ENCODE measurements around the gene MTERF1. TPM values are rescaled to one million over a fixed set of nuclear protein-coding genes. Genes with fewer than 3 reads are reported as not detected.
"Not testable (repeated sequence)": the region's sequence is repeated elsewhere in the genome, so short reads cannot be mapped to it uniquely, and the experiment has no call there.

Gene MTERF1
- total RNA-seq, 2 experiments from 2014 or later = 15.4 to 15.6 TPM

DNA sequence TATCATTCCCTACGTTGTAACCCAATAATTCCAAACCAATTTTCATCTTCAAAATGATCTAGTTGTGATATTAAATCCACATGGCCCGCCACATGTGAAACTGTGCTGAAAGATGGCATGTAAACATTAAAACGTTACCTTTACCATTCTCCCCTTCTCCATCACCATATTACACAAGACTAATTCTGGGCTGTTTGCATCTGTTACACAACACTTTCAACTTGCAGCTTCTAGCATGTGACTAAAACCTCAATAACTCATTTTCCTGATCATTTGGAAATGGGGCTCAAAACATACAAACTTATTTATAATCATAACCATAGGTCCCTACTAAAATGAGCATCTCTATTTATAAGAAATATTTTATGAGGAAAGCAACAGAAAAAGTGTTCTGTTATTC is 4.7 kb downstream of the MTERF1 start:
- H3K36me3 Mint-ChIP-seq (ENCODE audit: low read depth) = peaks cover 53% of the 10 kb centered on the region
- DNase-seq = no peak
- CTCF ChIA-PET = interaction anchor here (1.4 kb wide), 1 partner anchor 571 kb away, joined by 4 read pairs; no protein-coding TSS in a partner anchor
- no peaks in the 10 kb centered on the region for H3K27me3 Mint-ChIP-seq
- POLR2A ChIA-PET = interaction anchor here (1.0 kb wide), 1 partner anchor 11 kb away, joined by 3 read pairs; no protein-coding TSS in a partner anchor
- H3K4me1 Mint-ChIP-seq = peaks cover 26% of the 10 kb centered on the region
- H3K4me3 Mint-ChIP-seq = no peak overlapping the region
- H3K9me3 Mint-ChIP-seq = no peaks in the 10 kb centered on the region
- H3K27ac Mint-ChIP-seq = no peak overlapping the region

DNA sequence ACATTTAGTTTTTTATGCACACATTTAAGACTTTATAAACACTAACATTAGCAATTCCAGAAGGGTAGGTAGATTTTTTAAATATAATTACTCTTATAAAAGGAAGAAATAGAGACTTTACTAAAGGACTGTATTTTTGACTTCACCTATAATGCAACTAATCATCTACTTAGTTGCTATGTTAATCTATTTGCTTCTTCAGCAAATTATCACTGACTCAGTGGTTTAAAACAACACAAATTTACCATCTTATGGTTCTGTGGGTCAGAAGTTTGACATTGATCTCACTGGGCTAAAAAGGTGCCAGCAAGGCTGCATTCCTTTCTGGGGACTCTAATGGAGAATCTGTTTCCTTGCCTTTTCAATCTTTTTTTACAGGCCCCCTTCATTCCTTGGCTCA is 7.6 kb downstream of the MTERF1 start:
- no peak overlapping the region for H3K4me3 Mint-ChIP-seq
- H3K36me3 Mint-ChIP-seq (ENCODE audit: low read depth) = peaks cover 45% of the 10 kb centered on the region
- peaks cover 7% of the 10 kb centered on the region for H3K4me1 Mint-ChIP-seq
- ChIA-PET CTCF (interaction anchor here (1.0 kb wide), 1 partner anchor 8 kb away, joined by 6 read pairs; the partner anchor contains the start of gene MTERF1), POLR2A (no interaction called here)
- H3K27me3 Mint-ChIP-seq = no peaks in the 10 kb centered on the region
- H3K9me3 Mint-ChIP-seq = no peaks in the 10 kb centered on the region
- no peak overlapping the region for H3K27ac Mint-ChIP-seq
- DNase-seq = no peak

DNA sequence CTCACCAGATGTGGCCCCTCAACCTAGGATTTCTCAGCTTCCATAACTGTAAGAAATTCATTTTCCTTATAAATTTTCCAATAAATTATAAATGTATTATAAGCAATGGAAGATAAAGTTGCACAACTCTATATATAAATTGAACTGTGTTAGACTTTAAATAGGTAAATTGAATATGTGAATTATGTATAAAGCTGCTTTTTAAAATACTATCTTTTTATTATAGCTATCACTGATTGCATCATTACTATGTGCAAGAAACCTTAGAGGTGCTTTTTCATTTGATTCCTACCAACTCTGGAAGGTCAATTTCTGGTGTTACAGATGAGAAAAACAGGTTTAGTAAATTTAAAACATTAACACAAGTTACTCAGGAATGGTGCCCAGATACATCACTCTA is 8.4 kb downstream of the MTERF1 start:
- no peaks in the 10 kb centered on the region for H3K9me3 Mint-ChIP-seq
- H3K36me3 Mint-ChIP-seq (ENCODE audit: low read depth) = peaks cover 37% of the 10 kb centered on the region
- no peak for DNase-seq
- no peak overlapping the region for H3K4me3 Mint-ChIP-seq
- CTCF ChIA-PET = interaction anchor here (1.0 kb wide), 1 partner anchor 8 kb away, joined by 6 read pairs; the partner anchor contains the start of gene MTERF1
- no peaks in the 10 kb centered on the region for H3K27me3 Mint-ChIP-seq
- H3K4me1 Mint-ChIP-seq = no peaks in the 10 kb centered on the region
- POLR2A ChIA-PET = no interaction called here
- H3K27ac Mint-ChIP-seq = no peak overlapping the region

DNA sequence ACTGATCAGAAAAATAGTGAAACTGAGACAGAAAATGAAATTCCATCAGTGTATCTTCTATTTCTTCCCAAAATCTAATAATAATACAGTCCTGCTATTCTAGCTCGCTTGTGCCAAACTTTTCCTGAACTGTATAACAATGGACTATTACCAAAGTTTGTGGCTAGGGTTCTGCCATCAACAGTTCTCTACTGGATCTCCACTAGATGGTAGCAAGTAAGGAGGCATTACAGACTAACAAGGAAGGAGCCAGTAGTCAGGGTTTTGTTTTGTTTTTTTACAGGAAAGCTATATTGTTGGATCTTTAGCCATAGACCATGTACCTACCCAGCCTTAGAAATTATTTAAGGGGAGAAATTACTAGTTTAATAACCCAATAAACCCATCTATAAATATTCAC is 10.8 kb downstream of the MTERF1 start:
- peaks cover 24% of the 10 kb centered on the region for H3K36me3 Mint-ChIP-seq (ENCODE audit: low read depth)
- H3K9me3 Mint-ChIP-seq = no peaks in the 10 kb centered on the region
- no peaks in the 10 kb centered on the region for H3K27me3 Mint-ChIP-seq
- DNase-seq = no peak
- H3K4me1 Mint-ChIP-seq = peaks cover 2% of the 10 kb centered on the region
- POLR2A ChIA-PET = no interaction called here
- no peak overlapping the region for H3K4me3 Mint-ChIP-seq
- CTCF ChIA-PET = interaction anchor here (1.3 to 3.5 kb wide), 3 partner anchors 11 to 40 kb away, joined by 4 to 16 read pairs (median 4); partner anchors contain the start of gene MTERF1
- no peak overlapping the region for H3K27ac Mint-ChIP-seq

DNA sequence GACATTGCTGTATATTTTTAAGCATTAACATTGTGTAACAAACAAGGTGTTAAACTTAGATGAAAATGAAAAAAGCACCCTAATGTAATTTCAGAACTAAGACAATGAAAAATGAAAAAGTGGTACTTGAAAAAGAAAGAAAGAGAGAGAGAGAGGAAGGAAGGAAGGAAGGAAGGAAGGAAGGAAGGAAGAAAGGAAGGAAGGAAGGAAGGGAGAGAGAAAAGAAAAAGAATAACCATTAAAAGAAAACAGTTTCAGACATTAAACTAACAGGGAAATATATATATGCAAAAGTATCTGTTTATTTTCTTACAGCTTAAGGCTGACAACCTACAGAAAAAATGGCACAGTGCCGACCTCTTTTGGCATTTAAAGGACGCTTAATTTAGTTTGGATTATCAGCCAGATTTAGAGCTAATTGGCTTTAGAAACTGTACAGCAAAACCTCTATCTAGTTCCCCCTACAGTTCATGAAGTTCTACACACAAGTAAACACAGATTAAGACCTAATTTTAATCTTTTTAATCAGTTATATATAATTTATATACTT is 13.8 kb downstream of the MTERF1 start:
- POLR2A ChIA-PET = no interaction called here
- no peak overlapping the region for H3K4me3 Mint-ChIP-seq
- no peaks in the 10 kb centered on the region for H3K9me3 Mint-ChIP-seq
- DNase-seq = no peak
- CTCF ChIA-PET = no interaction called here
- H3K27ac Mint-ChIP-seq = no peak overlapping the region
- no peaks in the 10 kb centered on the region for H3K27me3 Mint-ChIP-seq
- H3K4me1 Mint-ChIP-seq = peaks cover 2% of the 10 kb centered on the region
- peaks cover 9% of the 10 kb centered on the region for H3K36me3 Mint-ChIP-seq (ENCODE audit: low read depth)

DNA sequence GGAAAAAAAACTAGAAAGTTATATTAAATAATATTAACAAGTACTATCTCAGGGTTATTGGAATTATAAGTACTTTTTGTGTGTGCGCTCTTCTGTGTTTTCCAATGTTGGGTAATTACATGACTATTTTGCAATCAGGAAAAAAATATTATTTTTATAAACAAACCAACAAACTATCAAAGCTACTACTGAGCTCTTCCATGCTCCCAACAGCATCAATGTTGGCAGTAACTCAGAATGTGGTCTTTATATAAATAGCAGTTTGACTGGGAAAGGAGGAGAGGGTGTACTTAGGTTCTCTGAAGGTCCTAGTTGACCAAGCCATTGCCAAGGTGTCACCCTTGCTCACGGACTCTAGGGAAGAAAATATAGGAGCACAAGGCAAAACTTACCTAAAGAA is 15.0 kb downstream of the MTERF1 start:
- no peak overlapping the region for H3K4me3 Mint-ChIP-seq
- DNase-seq = no peak
- no peaks in the 10 kb centered on the region for H3K27me3 Mint-ChIP-seq
- H3K9me3 Mint-ChIP-seq = no peaks in the 10 kb centered on the region
- CTCF ChIA-PET = interaction anchor here (1.2 kb wide), 1 partner anchor 10 kb away, joined by 3 read pairs; no protein-coding TSS in a partner anchor
- peaks cover 4% of the 10 kb centered on the region for H3K36me3 Mint-ChIP-seq (ENCODE audit: low read depth)
- POLR2A ChIA-PET = no interaction called here
- no peak overlapping the region for H3K27ac Mint-ChIP-seq
- peaks cover 2% of the 10 kb centered on the region for H3K4me1 Mint-ChIP-seq

DNA sequence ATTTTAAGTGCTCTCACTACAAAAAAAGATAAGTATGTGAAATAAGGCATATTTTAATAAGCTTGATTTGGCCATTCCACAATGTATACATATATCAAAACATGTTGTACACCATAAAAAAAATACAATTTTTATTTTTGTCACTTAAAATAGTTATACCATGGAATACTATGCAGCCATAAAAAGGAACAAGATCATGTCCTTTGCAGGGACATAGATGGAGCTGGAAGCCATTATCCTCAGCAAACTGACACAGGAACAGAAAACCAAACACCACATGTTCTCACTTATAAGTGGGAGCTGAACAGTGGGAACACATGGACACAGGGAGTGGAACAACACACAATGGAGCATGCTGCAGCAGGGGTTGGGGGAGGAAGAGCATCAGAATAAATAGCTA is 15.9 kb downstream of the MTERF1 start:
- DNase-seq; H3K9me3 Mint-ChIP-seq; H3K27me3 Mint-ChIP-seq; H3K4me1 Mint-ChIP-seq; H3K4me3 Mint-ChIP-seq; H3K27ac Mint-ChIP-seq; H3K36me3 Mint-ChIP-seq (ENCODE audit: low read depth): not testable (repeated sequence)
- CTCF ChIA-PET = interaction anchor here (1.2 kb wide), 1 partner anchor 9 kb away, joined by 3 read pairs; no protein-coding TSS in a partner anchor
- POLR2A ChIA-PET = interaction anchor here (0.8 to 0.9 kb wide), 2 partner anchors 11 to 16 kb away, joined by 3 read pairs; partner anchors contain the start of gene MTERF1

DNA sequence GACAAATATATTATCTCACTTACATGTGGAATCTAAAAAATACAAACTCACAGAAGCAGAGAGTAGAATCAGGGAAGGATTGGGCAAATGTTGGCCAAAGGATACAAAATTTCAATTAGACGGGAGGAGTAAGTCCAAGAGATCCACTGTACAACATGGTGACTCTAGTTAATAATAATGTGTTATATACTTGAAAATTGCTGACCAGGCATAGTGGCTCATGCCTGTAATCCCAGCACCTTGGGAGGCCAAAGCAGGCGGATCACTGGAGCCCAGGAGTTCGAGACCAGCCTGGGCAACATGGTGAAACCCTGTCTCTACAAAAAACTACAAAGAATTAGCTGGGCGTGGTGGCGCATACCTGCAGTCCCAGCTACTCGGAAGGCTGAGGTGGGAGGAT is 16.4 kb downstream of the MTERF1 start:
- peaks cover 4% of the 10 kb centered on the region for H3K36me3 Mint-ChIP-seq (ENCODE audit: low read depth)
- no peaks in the 10 kb centered on the region for H3K9me3 Mint-ChIP-seq
- peaks cover 2% of the 10 kb centered on the region for H3K4me1 Mint-ChIP-seq
- H3K4me3 Mint-ChIP-seq = no peak overlapping the region
- CTCF ChIA-PET = interaction anchor here (1.2 to 1.6 kb wide), 2 partner anchors 8 to 34 kb away, joined by 3 read pairs; no protein-coding TSS in a partner anchor
- no peaks in the 10 kb centered on the region for H3K27me3 Mint-ChIP-seq
- POLR2A ChIA-PET = interaction anchor here (0.8 kb wide), 1 partner anchor 16 kb away, joined by 3 read pairs; the partner anchor contains the start of gene MTERF1
- no peak overlapping the region for H3K27ac Mint-ChIP-seq
- no peak for DNase-seq

DNA sequence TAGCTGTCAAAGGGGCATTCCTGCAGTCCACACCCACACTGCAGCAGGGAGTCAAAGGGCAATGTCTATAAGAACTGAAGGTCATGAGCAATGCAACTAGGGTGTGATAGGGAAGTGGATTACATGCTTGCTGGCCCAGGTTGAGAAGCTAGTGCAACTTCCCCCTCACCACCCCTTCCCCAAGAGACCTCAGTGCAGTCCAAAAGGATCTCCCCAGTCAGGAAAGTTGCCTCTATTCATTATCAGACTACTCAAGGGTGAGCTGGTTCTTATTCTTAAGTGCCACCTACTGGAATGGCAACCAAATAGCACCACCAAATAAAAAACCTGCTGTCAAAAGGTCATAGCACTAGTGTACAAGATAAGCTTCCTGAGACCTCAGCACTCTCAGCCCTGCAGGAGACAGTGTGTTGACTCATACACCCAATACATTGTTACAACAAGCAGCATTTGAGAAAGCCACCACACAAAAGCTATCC is 28.2 kb downstream of the MTERF1 start:
- peaks cover 2% of the 10 kb centered on the region for H3K9me3 Mint-ChIP-seq
- no peak for DNase-seq
- H3K4me1 Mint-ChIP-seq = no peaks in the 10 kb centered on the region
- ChIA-PET POLR2A (no interaction called here), CTCF (interaction anchor here (1.9 kb wide), 1 partner anchor 22 kb away, joined by 10 read pairs; no protein-coding TSS in a partner anchor)
- H3K4me3 Mint-ChIP-seq = no peak overlapping the region
- H3K27me3 Mint-ChIP-seq = no peaks in the 10 kb centered on the region
- no peak overlapping the region for H3K27ac Mint-ChIP-seq
- H3K36me3 Mint-ChIP-seq (ENCODE audit: low read depth) = no peaks in the 10 kb centered on the region

DNA sequence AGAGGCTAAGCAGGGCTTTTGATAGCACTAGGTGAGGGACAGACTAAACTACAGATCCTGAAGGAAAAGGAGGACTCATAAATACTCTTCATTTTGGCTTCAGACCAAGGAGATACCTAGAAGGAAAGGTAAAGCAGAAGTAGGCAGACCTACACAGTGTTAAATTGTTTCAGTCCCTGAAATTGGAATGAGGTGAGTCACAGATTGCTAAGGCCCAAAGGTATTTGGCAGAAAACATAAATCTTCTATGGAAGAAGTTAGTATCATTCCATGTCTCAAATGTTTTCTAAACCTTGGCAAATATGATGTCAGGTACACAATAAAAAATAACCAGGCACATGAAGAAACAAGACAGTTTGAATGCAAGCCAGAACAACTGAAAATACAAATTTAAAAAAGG is 30.0 kb downstream of the MTERF1 start:
- H3K27ac Mint-ChIP-seq = no peak overlapping the region
- H3K36me3 Mint-ChIP-seq (ENCODE audit: low read depth) = no peaks in the 10 kb centered on the region
- no peaks in the 10 kb centered on the region for H3K4me1 Mint-ChIP-seq
- peaks cover 2% of the 10 kb centered on the region for H3K9me3 Mint-ChIP-seq
- no peak overlapping the region for H3K4me3 Mint-ChIP-seq
- POLR2A ChIA-PET = no interaction called here
- no peak for DNase-seq
- no peaks in the 10 kb centered on the region for H3K27me3 Mint-ChIP-seq
- CTCF ChIA-PET = no interaction called here

DNA sequence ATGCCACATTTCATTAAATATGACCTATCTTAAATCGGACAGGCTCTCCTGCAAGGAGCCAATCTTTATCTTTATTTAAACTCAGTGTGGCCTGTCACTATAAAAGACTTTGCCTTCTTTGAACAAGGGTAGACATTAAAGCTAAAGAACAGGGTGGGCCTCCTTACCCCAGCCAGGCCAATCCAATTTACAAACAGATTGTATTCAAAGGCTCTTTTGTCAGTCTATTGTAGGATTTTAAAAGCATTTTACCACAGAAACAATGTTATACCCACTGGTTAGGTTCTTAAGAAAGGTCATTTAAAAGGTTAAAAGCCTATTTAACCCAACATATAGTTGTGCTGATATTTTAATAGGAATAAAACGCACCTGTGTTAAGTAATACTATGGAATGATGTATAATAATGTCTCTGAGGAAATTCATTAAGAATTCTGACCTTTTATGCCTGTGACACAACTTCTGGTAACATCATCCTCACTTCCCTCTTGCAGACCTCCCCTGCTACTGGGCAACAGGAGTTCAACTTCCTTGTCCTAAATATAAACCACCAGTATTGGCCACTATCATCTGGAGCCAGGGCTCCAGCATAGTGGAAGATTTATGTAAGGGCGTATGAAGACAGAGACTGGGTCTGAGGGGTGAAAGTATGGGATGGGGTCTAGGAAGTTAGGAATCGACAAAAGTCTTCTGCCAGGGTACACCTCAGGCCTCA is 32.5 kb downstream of the MTERF1 start:
- CTCF ChIA-PET = interaction anchor here (1.8 kb wide), 1 partner anchor 18 kb away, joined by 4 read pairs; no protein-coding TSS in a partner anchor
- Mint-ChIP-seq H3K4me1 (no peaks in the 10 kb centered on the region), H3K9me3 (no peaks in the 10 kb centered on the region), H3K4me3 (no peak overlapping the region), H3K36me3 (ENCODE audit: low read depth) (no peaks in the 10 kb centered on the region), H3K27ac (no peak overlapping the region), H3K27me3 (no peaks in the 10 kb centered on the region)
- POLR2A ChIA-PET = no interaction called here
- no peak for DNase-seq

DNA sequence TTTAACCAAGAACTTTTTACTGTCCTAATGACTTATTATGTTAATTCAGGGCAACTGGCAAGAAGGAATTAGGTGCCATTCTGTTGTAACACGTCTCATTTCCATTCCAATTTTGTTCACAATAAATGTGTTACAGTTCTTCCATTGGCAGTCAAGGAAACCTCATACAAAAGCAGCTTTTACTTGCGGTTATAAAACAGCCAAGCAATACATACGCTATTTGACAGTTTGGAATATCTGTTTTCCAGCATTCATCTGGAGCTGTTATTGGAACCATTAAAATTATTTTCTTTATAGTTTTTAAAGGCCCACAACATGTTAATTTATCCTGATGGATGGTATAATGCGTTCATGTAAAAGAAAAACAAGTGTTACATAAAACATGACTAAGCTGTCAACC is 33.3 kb downstream of the MTERF1 start:
- POLR2A ChIA-PET = no interaction called here
- H3K4me3 Mint-ChIP-seq = no peak overlapping the region
- H3K9me3 Mint-ChIP-seq = no peaks in the 10 kb centered on the region
- DNase-seq = no peak
- no peaks in the 10 kb centered on the region for H3K27me3 Mint-ChIP-seq
- no peaks in the 10 kb centered on the region for H3K36me3 Mint-ChIP-seq (ENCODE audit: low read depth)
- CTCF ChIA-PET = interaction anchor here (1.8 kb wide), 1 partner anchor 17 kb away, joined by 4 read pairs; no protein-coding TSS in a partner anchor
- H3K4me1 Mint-ChIP-seq = no peaks in the 10 kb centered on the region
- no peak overlapping the region for H3K27ac Mint-ChIP-seq

DNA sequence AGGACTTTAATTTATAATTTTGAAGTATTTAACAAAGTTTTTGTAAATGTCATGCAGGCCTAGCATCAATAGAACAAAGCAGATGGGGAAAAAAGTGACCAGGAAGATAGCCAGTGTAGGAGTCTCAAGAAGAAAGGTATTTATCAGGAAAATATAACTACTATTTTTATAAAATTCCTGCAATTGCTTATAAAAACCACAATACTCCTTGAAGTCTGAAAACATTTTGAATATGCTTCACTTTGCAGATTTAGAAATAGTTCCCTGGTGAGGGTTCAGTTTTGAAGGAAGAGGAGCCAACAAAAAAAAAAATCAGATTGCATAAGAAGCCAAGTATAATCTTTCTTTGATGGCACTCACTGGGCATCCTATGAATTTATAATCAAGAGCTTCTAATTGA is 34.1 kb downstream of the MTERF1 start:
- ChIA-PET CTCF (no interaction called here), POLR2A (no interaction called here)
- peaks cover under 1% of the 10 kb centered on the region for H3K9me3 Mint-ChIP-seq
- no peak for DNase-seq
- H3K4me3 Mint-ChIP-seq = no peak overlapping the region
- no peaks in the 10 kb centered on the region for H3K27me3 Mint-ChIP-seq
- H3K27ac Mint-ChIP-seq = no peak overlapping the region
- H3K36me3 Mint-ChIP-seq (ENCODE audit: low read depth) = no peaks in the 10 kb centered on the region
- H3K4me1 Mint-ChIP-seq = no peaks in the 10 kb centered on the region
